Endothelial cell of umbilical vein (primary cell): Measurements from ENCODE around the gene KIF6. TPM values are rescaled to one million over a fixed set of nuclear protein-coding genes. Genes with fewer than 3 reads are reported as not detected.

ENCODE experiments used
- BruUV-seq: library from RNA; stranded (reverse); fragments of 400-500 nt; replicated peaks from 2 replicates; lab custom pipeline; 2021; lab: Mats Ljungman, UMichigan
- CTCF ChIA-PET: fragments of 300-600, 350-600 bp; sonication (Branson Sonifier 250); formaldehyde crosslinking; loops from one replicate; lab custom pipeline; 2021; ENCODE audit warnings: antibody characterized with exemption, inconsistent platforms; lab: Charles Lee
- POLR2A ChIA-PET: fragments of 300-600, 350-600 bp; sonication (Branson Sonifier 250); formaldehyde crosslinking; loops from one replicate; lab custom pipeline; 2021; ENCODE audit warnings: antibody characterized with exemption, inconsistent platforms; lab: Charles Lee
- DNase-seq: peaks from one replicate; pipeline ENCODE4 v3.0.0-alpha.2; 2011; ENCODE audit warnings: low read depth, low spot score
- FAIRE-seq: peaks from 2 replicates; lab custom pipeline; 2011; peaks lifted over from hg19 to GRCh38; lab: Jason Lieb, UNC
- H2AFZ ChIP-seq: 2 replicates; pipeline ENCODE4 v1.6.0; 2012; ENCODE audit warnings: low read depth, low read length, control low read depth, inconsistent platforms
- H3K27ac ChIP-seq: 2 replicates; pipeline ENCODE4 v1.5.1; 2011; ENCODE audit warnings: low read depth, mild to moderate bottlenecking, control low read depth, low read length, moderate library complexity; ENCODE audit not compliant: insufficient read depth
- H3K27me3 ChIP-seq, 2 experiments: 2 replicates each; pipeline versions ENCODE4 v1.6.0 to v1.6.1; 2011; ENCODE audit warnings: low read length in 2 of 2, mixed read lengths in 1 of 2; ENCODE audit not compliant: control insufficient read depth in 2 of 2, insufficient read depth in 2 of 2
- H3K36me3 ChIP-seq, 2 experiments: 2 replicates in 1 of 2; 3 replicates in 1 of 2; pipeline ENCODE4 v1.5.1; 2011; ENCODE audit warnings: low read length in 2 of 2, mild to moderate bottlenecking in 1 of 2, moderate library complexity in 1 of 2; ENCODE audit not compliant: control insufficient read depth in 2 of 2, insufficient read depth in 2 of 2; ENCODE audit errors: extremely low read depth in 1 of 2
- H3K4me1 ChIP-seq: 3 replicates; pipeline ENCODE4 v1.5.1; 2011; ENCODE audit warnings: mild to moderate bottlenecking, low read length; ENCODE audit not compliant: control insufficient read depth, insufficient read depth; ENCODE audit errors: extremely low read depth
- H3K4me2 ChIP-seq: 2 replicates; pipeline ENCODE4 v1.6.1; 2011; ENCODE audit warnings: low read length, control low read depth, mixed read lengths; ENCODE audit not compliant: insufficient read depth
- H3K4me3 ChIP-seq, 3 experiments: fragments of 200-600 bp in 1 of 3; sonication (generic), shearing (Covaris generic) in 1 of 3; replicated peaks in 1 of 3; 2 replicates each; pipeline ENCODE4 v1.5.1; 2011 to 2016; ENCODE audit warnings: control low read depth in 3 of 3, low read length in 3 of 3, mild to moderate bottlenecking in 2 of 3, inconsistent platforms in 1 of 3, low read depth in 1 of 3, moderate library complexity in 1 of 3; ENCODE audit not compliant: insufficient read depth in 1 of 3
- H3K79me2 ChIP-seq: 2 replicates; pipeline ENCODE4 v1.6.0; 2012; ENCODE audit warnings: low read length, inconsistent platforms; ENCODE audit not compliant: control insufficient read depth, insufficient read depth
- H3K9ac ChIP-seq: replicated peaks from 2 replicates; pipeline ENCODE3; 2011; ENCODE audit warnings: low read length, control low read depth; ENCODE audit not compliant: insufficient read depth; ENCODE audit errors: extremely low read depth
- H3K9me1 ChIP-seq: replicated peaks from 3 replicates; pipeline ENCODE4 v1.6.0; 2011; ENCODE audit warnings: mild to moderate bottlenecking, low read length; ENCODE audit not compliant: control insufficient read depth, insufficient read depth; ENCODE audit errors: extremely low read depth
- H3K9me3 ChIP-seq: replicated peaks from 2 replicates; pipeline ENCODE4 v1.5.1; 2012; ENCODE audit warnings: low read length, inconsistent platforms; ENCODE audit not compliant: control insufficient read depth, insufficient read depth
- H4K20me1 ChIP-seq: replicated peaks from 2 replicates; pipeline ENCODE3; 2011; ENCODE audit warnings: mild to moderate bottlenecking, low read length; ENCODE audit not compliant: control insufficient read depth, insufficient read depth; ENCODE audit errors: extremely low read depth
- CTCF ChIP-seq, 2 donors: IDR thresholded peaks; 1 replicate in 1 of 2; 2 replicates in 1 of 2; pipeline ENCODE4 v1.5.1; 2011; ENCODE audit warnings: low read length in 2 of 2, mild to moderate bottlenecking in 2 of 2, moderate library complexity in 2 of 2, control low read depth in 1 of 2, inconsistent platforms in 1 of 2, low read depth in 1 of 2; ENCODE audit not compliant: insufficient read depth in 1 of 2; ENCODE audit errors: extremely low read depth in 1 of 2
- EZH2 ChIP-seq: IDR thresholded peaks from 2 replicates; pipeline ENCODE4 v1.6.1; 2012; ENCODE audit warnings: borderline replicate concordance, low read depth, mild to moderate bottlenecking, moderate library complexity, low read length, inconsistent platforms; ENCODE audit not compliant: severe bottlenecking
- FOS ChIP-seq: IDR thresholded peaks from 2 replicates; pipeline ENCODE4 v1.6.1; 2011; ENCODE audit warnings: mild to moderate bottlenecking, low read length, moderate library complexity, borderline replicate concordance; ENCODE audit not compliant: insufficient read depth
- GATA2 ChIP-seq: IDR thresholded peaks from 2 replicates; pipeline ENCODE4 v1.7.0; 2011; ENCODE audit warnings: low read depth, mild to moderate bottlenecking, moderate library complexity, mixed read lengths, low read length; ENCODE audit not compliant: insufficient read length, insufficient read depth
- JUN ChIP-seq: IDR thresholded peaks from 2 replicates; pipeline ENCODE4 v1.6.1; 2011; ENCODE audit warnings: borderline replicate concordance, low read depth; ENCODE audit not compliant: insufficient read length, insufficient read depth
- MAX ChIP-seq: IDR thresholded peaks from 2 replicates; pipeline ENCODE4 v1.6.1; 2011; ENCODE audit not compliant: insufficient read depth, insufficient read length
- MYC ChIP-seq: IDR thresholded peaks from one replicate; pipeline ENCODE4 v1.6.1; 2011; ENCODE audit warnings: mild to moderate bottlenecking, low read depth, low read length
- POLR2A ChIP-seq: IDR thresholded peaks from 2 replicates; pipeline ENCODE4 v1.6.1; 2012; ENCODE audit warnings: low read depth, mild to moderate bottlenecking, control low read depth, low read length
- POLR2AphosphoS5 ChIP-seq: IDR thresholded peaks from 2 replicates; pipeline ENCODE4 v1.6.1; 2012; ENCODE audit warnings: low read depth, mild to moderate bottlenecking, control low read depth, low read length, moderate library complexity; ENCODE audit not compliant: insufficient read depth
- dilution Hi-C: fragments of 300-500 bp; cut with MboI; formaldehyde crosslinking; loops from one replicate; pipeline ENCODE4 v1.15.0; 2019; ENCODE audit warnings: low sequenced_read_pairs; ENCODE audit not compliant: extremely low pct_ligation_motif_present
- intact Hi-C: fragments of 100-400 bp; cut with micrococcal nuclease; formaldehyde crosslinking; loops from one replicate; pipeline ENCODE4 v1.10.0; 2022
- polyA plus RNA-seq, 4 experiments: library from polyadenylated mRNA; depleted of rRNA in 3 of 4; stranded (reverse) in 3 of 4; unstranded in 1 of 4; fragments of >200 nt; gene quantifications; 2 replicates each; pipeline versions ENCODE4 v1.2.1 to v1.2.3, GENCODE V29; 2011 to 2012; ENCODE audit warnings: missing spikeins in 1 of 4
- total RNA-seq: library from RNA; stranded (reverse); gene quantifications from 2 replicates; pipeline ENCODE4 v1.2.3, GENCODE V29; 2021

Gene KIF6
- total and polyA plus RNA-seq, 2 donors (not counting 3 experiments of a cell fraction or from before 2014, with no cell fraction given): not detected

GRCh38 chr6:39572661-39573340 is 152.4 kb downstream of the KIF6 start:
- no peak overlapping the region for H3K9ac ChIP-seq
- TF ChIP-seq EZH2: no peak
- no peak for TF ChIP-seq FOS
- no peak for TF ChIP-seq POLR2AphosphoS5
- no peak for TF ChIP-seq POLR2A
- TF ChIP-seq CTCF (IDR thresholded peaks at IDR 0.05; ENCODE audit: extremely low read depth in 1 of 2, insufficient read depth in 1 of 2, low read depth in 1 of 2, low read length in 2 of 2): no peak
- TF ChIP-seq MAX: no peak
- no peak for TF ChIP-seq GATA2
- TF ChIP-seq MYC: no peak
- TF ChIP-seq JUN: no peak
- no peaks in the 10 kb centered on the region for H4K20me1 ChIP-seq
- no peaks in the 10 kb centered on the region for H3K9me3 ChIP-seq
- H2AFZ ChIP-seq: no peak overlapping the region
- no peaks in the 10 kb centered on the region for H3K4me1 ChIP-seq
- H3K4me3 ChIP-seq: no peak overlapping the region
- ChIA-PET CTCF (interaction anchor here (0.7 kb wide), 1 partner anchor 16 kb away, joined by 3 read pairs; no protein-coding TSS in a partner anchor), POLR2A (no interaction called here)
- no peaks in the 10 kb centered on the region for H3K27me3 ChIP-seq
- no peaks in the 10 kb centered on the region for H3K36me3 ChIP-seq
- DNase-seq: no peak
- no peaks in the 10 kb centered on the region for H3K79me2 ChIP-seq
- no peak overlapping the region for H3K4me2 ChIP-seq
- no TSS peak for BruUV-seq
- H3K9me1 ChIP-seq: no peaks in the 10 kb centered on the region
- no peak overlapping the region for H3K27ac ChIP-seq
- dilution Hi-C loops (no loop called here), intact Hi-C loops (no loop called here)
- no peak for FAIRE-seq
